ENCODE results near the gene KRTAP5-2.
"Not testable (repeated sequence)": the region's sequence is repeated elsewhere in the genome, so short reads cannot be mapped to it uniquely, and the experiment has no call there.

Gene KRTAP5-2, protein sequence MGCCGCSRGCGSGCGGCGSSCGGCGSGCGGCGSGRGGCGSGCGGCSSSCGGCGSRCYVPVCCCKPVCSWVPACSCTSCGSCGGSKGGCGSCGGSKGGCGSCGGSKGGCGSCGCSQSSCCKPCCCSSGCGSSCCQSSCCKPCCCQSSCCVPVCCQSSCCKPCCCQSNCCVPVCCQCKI

DNA sequence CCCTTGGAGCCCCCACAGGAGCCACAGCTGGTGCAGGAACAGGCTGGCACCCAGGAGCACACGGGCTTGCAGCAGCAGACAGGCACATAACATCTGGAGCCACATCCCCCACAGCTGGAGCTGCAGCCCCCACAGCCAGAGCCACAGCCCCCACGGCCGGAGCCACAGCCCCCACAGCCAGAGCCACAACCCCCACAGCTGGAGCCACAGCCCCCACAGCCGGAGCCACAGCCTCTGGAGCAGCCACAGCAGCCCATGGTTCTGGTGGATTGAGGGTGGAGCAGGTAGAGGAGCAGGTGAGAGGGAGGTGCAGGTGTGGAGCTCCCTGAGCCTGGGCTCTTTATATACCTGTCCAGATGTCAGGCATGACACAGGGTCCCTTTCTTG, at the start of gene KRTAP5-2:
Gene KRTAP5-2, minus strand, starts transcription at position 301 of the 387 bp plus-strand sequence. Its CDS starts 44 bp downstream, at position 257.
- no peak for DNase-seq (ENCODE audit: low read depth)

DNA sequence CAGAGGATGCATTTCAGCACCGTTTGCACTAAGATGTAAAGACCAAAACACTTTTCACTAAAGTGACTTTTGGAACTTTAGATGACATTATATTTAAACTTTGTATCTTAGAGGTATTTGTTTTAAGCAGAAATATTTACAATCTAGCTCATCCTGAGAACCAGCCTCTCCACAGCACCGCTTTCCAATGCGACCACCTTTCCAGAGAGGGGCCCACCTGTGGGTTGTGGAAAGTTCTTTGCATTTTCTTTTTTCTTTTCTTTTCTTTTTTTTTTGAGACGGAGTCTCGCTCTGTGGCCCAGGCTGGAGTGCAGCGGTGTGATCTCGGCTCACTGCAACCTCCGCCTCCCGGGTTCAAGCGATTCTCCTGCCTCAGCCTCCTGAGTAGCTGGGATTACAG, 48.4 kb upstream of the KRTAP5-2 start:
- not testable (repeated sequence) for DNase-seq (ENCODE audit: low read depth)

DNA sequence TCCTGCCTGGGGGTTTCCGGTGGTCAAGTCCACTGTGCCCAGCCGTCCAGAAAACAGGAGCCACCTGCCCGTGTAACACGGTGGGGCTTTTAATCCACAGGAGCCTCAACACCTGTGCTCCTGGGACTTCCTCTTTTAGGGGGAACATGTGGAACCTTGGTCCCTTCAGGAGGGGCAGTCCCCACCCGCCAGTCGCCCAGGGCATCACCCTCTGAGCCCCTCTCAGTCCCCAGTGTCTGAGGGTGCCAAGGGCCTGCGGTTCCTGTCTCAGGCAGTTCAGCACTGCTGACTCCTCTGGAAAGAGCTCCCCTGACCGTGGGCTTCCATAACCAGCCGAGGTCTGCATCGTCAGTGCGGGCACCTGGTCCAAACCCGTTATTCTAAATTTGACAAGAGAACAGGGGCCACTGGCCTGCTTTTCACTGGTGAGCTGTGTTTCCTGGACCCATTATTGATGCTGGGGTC, 47.3 kb upstream of the KRTAP5-2 start:
- no peak for DNase-seq (ENCODE audit: low read depth)

DNA sequence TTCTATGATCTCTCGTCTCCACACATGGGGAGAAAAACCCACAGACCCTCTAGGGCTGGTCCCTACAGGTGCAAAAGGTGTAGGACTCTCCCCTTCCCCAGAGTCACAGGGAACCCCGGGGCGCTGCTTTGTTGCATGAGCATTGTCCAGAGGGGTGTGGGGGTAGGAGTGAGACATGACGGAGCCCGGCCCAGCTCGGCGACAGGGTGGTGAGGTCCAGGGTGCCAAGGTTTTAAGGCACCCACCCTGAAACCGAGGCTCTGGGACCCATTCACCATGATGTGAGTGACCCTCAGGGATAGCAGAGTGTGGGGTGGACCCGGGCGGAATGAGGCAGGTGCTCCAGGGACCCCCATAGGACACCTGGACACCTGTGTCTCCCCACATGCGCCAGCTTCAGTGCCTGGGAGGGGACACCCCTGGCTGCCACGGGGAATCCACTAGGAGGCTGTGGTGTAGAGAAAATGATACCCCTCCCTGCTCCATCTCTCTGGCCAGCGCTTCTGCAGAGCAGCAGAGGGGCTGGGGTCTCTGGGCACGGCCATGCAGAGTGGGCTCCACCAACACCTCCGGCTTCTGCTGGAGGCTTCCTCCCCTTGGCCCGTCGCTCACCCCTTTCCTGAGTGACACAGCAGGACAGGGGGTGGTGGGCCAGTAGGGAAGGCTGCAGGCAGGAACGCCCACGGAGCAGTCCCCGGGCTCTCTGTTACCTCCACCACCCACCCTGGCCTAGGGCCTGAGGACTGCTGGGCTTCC, 46.7 kb upstream of the KRTAP5-2 start:
- DNase-seq (ENCODE audit: low read depth): no peak

DNA sequence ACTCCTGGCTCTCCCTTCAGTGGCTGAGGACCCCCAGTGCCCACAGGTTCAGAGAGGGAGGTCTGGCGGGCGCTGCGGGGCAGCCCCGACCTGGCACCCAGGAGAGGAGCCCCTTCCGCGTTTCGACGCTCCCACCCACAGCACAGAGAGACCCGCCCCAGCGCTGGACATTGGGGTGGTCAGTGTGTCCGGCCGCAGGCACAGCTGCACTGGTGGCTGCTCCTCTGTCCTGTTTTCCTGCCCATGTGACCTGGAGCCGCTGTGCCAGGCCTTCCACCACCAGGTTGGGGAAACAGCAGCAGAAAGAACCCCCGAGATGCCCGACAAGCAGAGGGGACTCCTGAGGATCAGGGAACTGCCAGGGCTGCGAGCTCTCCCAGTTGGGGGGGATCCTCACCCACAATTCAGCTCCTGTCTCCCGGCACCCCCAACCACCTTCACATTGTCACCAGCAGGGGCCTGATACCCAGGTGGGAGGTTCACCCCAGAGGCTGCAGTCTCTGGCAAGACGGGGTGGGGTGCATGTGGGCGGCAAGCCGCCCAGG, 45.1 kb upstream of the KRTAP5-2 start:
- no peak for DNase-seq (ENCODE audit: low read depth)

DNA sequence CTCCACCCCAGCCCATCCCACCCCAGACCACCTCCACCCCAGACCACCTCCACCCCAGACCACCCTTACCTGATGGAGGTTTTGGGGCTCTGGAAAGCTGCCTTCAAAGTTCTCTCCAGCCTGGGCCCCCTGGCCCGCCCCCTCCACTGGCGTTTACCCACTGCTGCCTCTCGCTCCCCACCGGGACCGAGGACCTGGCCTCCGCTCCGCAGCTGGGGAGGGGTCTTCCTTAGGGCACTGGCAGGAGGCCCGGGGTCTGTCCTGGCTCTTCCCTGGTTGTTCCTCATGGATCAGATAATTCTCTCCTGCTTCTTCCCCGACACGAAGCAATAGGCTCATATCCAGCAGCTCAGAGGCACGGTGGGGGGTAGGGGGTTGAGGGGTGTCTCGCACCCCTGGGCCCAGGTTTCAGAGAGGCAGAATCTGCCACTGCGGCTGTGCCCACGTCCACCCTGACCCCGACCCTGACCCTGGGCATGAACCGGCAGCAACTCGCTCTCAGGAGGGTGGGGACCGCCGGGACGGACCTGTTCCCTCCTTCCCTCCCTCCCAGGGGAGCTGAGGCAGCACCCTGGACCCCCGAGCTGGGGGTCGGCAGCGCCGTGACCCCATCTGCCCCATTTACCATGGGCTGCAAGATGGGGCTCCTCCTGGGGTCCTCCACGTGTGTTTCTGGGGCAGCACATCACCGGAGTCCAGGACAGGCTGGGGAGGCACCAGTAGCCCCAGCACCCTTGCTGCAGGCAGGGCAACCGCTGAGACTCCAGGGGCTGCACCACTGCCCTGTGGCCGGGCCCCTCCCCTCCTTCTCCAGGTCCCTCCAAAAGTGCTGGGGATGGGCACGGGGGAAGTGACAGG, 44.4 kb upstream of the KRTAP5-2 start:
- DNase-seq (ENCODE audit: low read depth): no peak

DNA sequence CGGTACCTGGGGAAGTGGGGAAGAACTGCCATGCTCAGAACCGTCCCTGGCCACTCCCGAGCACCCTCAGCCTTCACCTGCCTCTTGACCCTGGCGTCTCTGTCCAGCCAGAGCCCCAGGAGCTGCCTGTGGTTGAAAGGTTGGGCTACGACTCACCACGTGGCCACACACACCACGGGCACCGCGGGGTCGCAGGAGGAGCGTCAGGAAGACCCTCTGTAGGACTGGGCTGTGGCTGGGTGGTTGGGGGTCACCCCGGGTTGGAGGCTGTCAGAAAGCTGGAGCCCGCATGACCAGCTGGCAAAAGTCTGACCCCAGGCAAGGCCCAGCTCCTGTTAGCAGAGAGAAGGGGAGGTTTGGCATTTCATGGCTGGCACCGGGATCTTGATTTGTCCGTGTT, 43.0 kb upstream of the KRTAP5-2 start:
- DNase-seq (ENCODE audit: low read depth): no peak

DNA sequence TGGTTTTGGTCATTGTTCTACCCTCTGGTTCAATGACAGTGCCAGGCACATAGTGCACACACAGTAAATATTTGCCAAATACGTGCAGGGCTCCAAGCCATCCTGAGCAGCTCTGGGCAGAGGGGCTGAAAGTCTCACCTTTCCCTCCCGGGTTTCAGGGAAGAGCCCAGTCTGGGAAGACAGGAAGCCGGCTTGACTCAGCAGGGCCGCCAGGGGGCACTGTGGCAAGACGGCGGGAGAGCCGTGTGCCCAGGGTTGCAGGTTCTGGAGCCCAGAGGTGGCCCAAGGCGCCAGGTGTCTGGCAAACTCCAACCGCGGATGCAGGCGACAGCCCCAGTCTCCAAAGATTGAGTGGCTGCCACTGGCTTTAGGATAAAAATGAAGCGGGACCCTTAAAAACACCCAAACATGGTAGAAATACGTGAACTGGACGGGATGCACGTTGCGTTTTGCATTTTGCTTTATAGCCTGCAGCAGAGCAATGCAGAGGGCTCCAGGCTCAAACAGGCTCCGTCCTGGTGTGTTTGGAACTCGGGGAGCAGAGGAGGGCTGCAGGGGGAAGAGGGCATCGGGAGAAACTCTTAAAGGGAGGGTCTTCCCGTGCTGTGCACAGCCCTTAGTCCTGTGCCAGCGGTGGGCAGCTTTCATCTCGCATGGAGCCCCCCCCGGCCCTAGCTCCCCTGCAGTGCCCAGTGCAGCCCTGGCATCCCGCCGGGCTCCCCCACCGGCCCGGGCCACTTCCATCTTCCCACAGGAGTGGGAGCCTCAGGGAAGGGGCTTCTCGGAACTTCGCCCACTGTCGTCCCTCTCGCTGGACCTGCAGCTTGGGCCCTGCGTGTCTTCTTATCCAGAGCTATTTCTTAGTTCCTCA, 42.2 kb upstream of the KRTAP5-2 start:
- no peak for DNase-seq (ENCODE audit: low read depth)

DNA sequence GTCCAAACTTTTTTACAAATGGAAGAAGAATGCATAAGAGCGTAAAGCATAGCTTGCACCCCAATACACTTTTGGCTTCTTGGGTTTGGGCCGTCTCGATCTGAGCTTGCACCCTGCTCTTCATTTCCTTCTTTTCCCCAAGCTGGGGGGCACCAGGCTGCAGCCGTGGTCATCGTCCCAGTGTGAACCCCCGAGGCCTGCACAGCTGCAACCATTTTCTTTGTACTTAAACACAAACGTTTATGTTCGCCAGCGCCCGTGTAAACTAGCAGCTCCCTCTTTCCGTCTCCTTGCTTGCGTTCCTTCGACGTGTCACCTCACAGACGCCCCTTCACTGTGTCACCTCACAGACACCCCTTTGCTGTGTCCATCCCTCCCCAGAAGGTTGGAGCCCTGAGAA, 41.6 kb upstream of the KRTAP5-2 start:
- no peak for DNase-seq (ENCODE audit: low read depth)

DNA sequence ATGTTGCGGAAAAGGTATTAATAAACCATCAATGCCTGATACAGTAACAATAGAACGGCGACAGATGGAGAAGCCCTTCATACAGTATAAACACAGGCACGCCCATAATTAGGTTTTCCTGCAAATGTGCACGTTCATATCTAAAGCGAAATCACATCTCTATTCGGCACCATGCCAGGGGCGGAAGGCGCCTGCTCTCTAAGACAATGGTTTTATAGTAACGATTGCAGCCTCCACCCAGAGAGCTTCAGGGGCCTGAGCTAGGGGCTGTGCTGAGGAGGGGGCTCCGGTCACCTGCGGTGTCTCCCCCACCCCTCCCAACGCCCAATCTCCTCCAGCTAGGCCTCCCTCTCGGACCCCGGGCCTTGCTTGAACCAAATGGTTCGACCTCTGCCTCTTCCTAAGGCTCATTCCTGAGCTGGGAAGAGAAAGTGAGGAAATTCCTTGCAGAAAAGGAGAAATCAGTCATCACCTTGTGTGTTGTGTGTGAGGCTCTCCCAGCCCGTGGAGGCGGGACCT, 41.1 kb upstream of the KRTAP5-2 start:
- no peak for DNase-seq (ENCODE audit: low read depth)

DNA sequence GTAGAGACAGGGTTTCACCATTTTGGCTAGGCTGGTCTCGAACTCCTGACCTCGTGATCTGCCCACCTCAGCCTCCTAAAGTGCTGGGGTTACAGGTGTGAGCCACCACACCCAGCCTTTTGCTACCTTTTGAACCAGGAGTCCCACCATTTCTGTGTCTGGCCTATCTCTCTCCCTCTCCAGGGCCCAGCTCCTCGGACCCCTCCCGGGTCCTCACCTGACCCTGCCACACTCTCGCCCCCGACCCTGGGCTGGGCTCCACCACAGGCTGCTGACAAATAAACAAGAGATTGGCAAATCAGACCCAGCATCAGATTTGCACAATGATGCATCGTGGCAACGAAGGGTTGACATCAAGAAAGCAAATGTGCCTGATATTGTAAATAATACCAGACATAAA, 40.2 kb upstream of the KRTAP5-2 start:
- DNase-seq (ENCODE audit: low read depth): no peak

DNA sequence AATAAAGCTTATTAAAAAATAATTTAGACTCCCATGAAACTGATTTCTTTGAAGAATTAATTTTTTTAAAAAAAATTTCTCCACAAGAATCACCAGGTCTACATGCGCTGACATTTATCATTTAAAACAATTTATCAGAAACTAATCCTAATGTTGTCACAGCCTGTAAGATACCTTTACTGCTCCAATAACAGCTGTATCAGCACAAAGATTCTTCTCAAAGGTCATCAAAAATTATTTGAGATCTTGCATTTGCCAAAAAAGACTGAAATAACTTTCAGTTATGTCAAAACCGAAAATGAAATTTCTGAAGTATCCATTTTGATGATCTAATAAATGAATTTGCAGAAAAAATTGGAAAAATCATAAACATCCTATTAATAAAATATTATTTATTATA, 39.5 kb upstream of the KRTAP5-2 start:
- DNase-seq (ENCODE audit: low read depth): no peak

DNA sequence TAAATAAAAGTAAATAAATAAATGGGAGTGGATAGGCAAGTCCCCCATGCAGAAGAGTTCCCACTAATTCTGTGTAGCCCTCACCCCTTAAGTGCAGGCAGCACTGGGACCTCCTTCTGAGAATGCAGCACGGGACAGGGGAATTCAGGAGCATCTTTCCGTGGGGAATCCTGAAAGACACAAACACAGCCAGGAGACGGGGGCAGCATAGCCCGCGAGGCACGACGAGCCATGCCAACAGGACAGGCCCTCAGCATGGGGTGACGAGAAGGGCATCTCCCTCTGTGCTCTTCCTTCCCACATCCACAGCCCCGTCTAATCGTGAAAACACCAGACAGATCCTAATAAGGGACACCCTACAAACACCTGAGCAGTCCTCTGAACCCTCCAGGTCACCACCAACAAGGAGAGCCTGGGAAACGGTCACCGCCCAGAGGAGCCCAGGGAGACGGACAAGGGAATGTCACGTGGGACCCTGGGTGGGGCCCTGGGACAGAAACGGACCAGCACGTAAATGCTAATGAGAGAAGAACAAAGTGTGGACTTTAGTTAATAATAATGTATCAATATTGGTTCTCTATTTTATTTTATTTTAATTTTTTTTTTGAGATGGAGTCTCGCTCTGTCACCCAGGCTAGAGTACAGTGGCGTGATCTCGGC, 38.3 kb upstream of the KRTAP5-2 start:
- DNase-seq (ENCODE audit: low read depth): no peak

DNA sequence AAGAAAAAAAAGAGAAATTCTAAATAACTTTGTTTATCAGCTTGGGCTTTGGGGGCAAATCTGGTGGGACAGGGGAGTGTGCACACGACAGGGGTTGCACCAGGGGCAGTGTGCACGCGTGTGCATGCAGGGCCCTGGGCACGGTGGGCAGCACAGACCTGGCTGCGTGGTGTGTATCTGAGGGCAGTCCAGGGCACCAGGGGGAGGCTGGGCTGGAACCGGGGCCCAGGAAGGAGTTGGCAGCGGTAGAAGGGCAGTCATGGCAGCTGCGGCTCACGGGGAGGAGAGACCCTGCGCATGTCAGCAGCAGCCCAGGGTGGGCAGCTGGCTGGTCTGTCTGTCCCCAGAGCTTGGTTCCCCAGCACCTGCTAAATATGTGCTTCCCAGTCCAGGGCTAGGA, 35.8 kb upstream of the KRTAP5-2 start:
- no peak for DNase-seq (ENCODE audit: low read depth)

DNA sequence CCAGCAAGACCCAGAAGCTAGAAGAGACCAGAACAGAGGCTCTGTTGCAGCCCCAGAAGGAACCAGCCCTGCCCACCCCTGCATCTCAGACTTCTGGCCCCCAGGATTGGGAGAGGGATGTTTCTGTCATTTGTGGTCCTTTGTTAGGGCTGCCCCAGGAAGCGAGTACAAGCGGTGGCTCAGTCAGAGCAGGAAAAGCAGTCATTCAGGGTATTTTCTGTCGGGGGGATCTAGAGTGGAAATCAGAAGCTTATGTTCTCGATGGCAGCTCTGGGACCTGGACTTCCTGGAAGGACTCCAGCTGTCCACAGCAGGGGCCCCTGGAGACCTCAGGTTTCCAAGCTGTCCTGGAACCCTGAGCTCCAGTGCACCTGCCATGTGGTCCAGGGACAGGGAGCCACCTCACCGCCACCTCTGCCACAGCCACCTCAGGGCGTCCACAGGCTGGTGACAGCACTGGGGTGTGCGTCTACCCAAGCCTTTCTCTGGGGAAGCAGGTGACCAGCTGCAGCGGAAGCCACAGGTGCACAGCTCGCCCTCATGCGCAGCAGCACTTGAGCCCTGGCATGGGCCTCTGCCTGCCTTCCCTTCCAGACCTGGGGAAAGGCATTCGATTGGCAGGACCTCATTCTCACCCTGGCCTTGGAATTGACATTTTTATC, 34.1 kb upstream of the KRTAP5-2 start:
- DNase-seq (ENCODE audit: low read depth): no peak

DNA sequence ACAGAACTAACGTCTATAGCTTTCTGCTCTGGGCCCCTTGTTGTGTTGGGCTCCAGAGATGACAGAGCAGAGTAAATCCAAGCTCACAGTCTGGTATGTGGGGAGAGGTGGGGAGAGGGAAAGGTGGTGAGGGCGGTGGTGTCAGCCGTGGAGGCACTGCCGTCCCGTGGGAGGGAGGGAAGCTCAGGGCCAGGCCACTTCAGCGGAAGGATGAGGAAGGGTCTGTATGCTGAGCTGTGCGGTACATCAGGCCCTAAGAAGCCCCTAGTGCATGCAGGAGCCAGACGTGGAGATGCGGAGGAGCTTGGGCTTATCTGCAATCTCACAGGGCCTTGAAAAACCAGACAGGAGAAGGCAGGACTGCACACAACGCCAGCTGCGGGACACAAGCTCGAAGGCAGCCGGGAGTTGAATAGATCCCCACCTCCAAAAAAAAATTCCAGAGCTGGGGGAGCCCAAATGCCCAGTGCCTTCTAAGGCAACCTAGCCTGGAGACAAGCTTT, 33.0 kb upstream of the KRTAP5-2 start:
- no peak for DNase-seq (ENCODE audit: low read depth)

DNA sequence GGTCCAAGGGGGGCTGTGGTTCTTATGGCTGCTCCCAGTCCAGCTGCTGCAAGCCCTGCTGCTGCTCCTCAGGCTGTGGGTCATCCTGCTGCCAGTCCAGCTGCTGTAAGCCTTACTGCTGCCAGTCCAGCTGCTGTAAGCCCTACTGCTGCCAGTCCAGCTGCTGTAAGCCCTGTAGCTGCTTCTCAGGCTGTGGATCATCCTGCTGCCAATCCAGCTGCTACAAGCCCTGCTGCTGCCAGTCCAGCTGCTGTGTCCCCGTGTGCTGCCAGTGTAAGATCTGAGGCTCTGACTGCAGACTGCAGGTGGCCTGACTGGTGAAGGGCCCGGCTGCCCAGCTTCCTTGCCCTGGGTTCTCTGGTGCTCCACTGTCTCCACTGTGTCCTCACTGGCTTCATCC, 32.2 kb upstream of the KRTAP5-2 start:
- no peak for DNase-seq (ENCODE audit: low read depth)

DNA sequence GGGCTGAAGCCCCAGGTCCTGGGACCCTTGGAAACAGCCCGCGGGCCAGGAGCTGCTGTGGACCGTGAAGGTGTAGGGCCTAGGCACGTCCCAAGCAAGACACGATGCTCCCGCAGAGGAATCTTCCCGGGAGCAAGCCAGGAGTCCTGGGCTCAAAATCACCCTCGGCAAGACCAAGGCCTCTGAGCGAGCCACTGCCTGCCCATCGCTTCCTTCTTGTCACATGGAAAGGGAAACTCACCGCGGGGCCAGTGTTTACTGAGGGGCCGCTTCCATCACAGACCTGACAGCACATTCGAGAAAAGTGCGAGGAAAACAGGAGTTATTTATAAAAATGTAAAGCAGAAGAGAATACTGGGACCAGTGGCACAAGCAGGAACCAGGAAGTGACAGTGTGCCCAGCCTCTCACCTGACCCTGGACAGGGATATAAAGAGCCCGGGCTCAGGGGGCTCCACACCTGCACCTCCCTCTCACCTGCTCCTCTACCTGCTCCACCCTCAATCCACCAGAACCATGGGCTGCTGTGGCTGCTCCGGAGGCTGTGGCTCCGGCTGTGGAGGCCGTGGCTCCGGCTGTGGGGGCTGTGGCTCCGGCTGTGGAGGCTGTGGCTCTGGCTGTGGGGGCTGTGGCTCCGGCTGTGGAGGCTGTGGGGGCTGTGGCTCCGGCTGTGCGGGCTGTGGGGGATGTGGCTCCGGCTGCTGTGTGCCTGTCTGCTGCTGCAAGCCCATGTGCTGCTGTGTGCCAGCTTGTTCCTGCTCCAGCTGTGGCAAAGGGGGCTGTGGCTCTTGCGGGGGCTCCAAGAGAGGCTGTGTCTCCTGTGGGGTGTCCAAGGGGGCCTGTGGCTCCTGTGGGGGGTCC, 31.5 kb upstream of the KRTAP5-2 start, which contains the start of gene KRTAP5-5:
Gene KRTAP5-5, plus strand, starts transcription at position 450 of the 860 bp plus-strand sequence. Its CDS starts 66 bp downstream, at position 516.
- no peak for DNase-seq (ENCODE audit: low read depth)

All from amniotic epithelial cell (primary cell).